Uterus (tissue), 4 donors: ENCODE measurements around the gene BHLHE40. TPM values are rescaled to one million over a fixed set of nuclear protein-coding genes. Genes with fewer than 3 reads are reported as not detected.
"Not testable (repeated sequence)": the region's sequence is repeated elsewhere in the genome, so short reads cannot be mapped to it uniquely, and the experiment has no call there.

Source experiments
- DNase-seq, 2 donors: peaks; one replicate each; pipeline ENCODE4 v3.0.0-alpha.2; 2019 to 2020
- H3K27ac ChIP-seq, 2 donors: fragments of 200-600 bp; sonication (generic); 1 replicate in 1 of 2; 2 replicates in 1 of 2; pipeline ENCODE4 v1.5.1; 2016 to 2018
- H3K27me3 ChIP-seq, 2 donors: fragments of 200-600 bp; sonication (generic); one replicate each; pipeline ENCODE4 v1.5.1; 2018 to 2019; ENCODE audit warnings: control low read depth in 1 of 2
- H3K36me3 ChIP-seq, 2 donors: fragments of 200-600 bp; sonication (generic); one replicate each; pipeline ENCODE4 v1.5.1; 2019; ENCODE audit warnings: control low read depth in 1 of 2
- H3K4me1 ChIP-seq, 2 donors: fragments of 200-600 bp; sonication (generic); one replicate each; pipeline ENCODE4 v1.5.1; 2018 to 2019; ENCODE audit warnings: control low read depth in 1 of 2
- H3K4me3 ChIP-seq, 2 donors: fragments of 200-600 bp; sonication (generic); 1 replicate in 1 of 2; 2 replicates in 1 of 2; pipeline ENCODE4 v1.5.1; 2018 to 2019; ENCODE audit warnings: mild to moderate bottlenecking in 1 of 2
- H3K9me3 ChIP-seq, 2 donors: fragments of 200-600 bp; sonication (generic); one replicate each; pipeline ENCODE4 v1.5.1; 2019; ENCODE audit warnings: control low read depth in 1 of 2
- CTCF ChIP-seq, 4 experiments: fragments of 200-600 bp in 2 of 4; fragments of 450-650 bp in 2 of 4; sonication (generic) in 2 of 4; IDR thresholded peaks; one replicate each; pipeline ENCODE4 v1.5.1; 2016 to 2019; ENCODE audit warnings: antibody characterized with exemption in 4 of 4, mild to moderate bottlenecking in 2 of 4, moderate library complexity in 1 of 4
- POLR2A ChIP-seq, 2 donors: fragments of 450-650 bp; IDR thresholded peaks; one replicate each; pipeline ENCODE4 v1.6.1; 2016; ENCODE audit warnings: antibody characterized with exemption in 2 of 2, mild to moderate bottlenecking in 1 of 2, moderate library complexity in 1 of 2
- intact Hi-C: fragments of 100-400 bp; cut with DNase I; formaldehyde crosslinking; loops from one replicate; pipeline ENCODE4 v1.15.1; 2023; ENCODE audit warnings: low total_unique reads
- total RNA-seq, 4 donors: library from RNA; depleted of rRNA in 3 of 4; stranded (reverse); fragments of >200 nt in 3 of 4; gene quantifications; one replicate each; pipeline versions ENCODE4 v1.1.0 to v1.2.4, GENCODE V29; 2014 to 2023
- donor health status: DM: yes; HTN: yes; CAD: no.

Gene BHLHE40
- total RNA-seq, 4 donors from 2014 or later, result 11.4 to 84.2 (median 28.1) TPM

- TF ChIP-seq POLR2A (IDR thresholded peaks at IDR 0.05), result no peak
- no peak for TF ChIP-seq CTCF (IDR thresholded peaks at IDR 0.05)
- Histone ChIP-seq H3K27me3 (no peaks in the 10 kb centered on the region), H3K27ac (no peak overlapping the region), H3K9me3 (no peaks in the 10 kb centered on the region), H3K36me3 (no peaks in the 10 kb centered on the region), H3K4me3 (no peak overlapping the region), H3K4me1 (no peaks in the 10 kb centered on the region)
- no peak for DNase-seq
- intact Hi-C loops, result no loop called here
These were observed 21.3 kb upstream of the BHLHE40 start for GRCh38 chr3:4957978-4958377.

- no peaks in the 10 kb centered on the region for H3K27me3 ChIP-seq
- no peak for DNase-seq
- intact Hi-C loops, result no loop called here
- H3K4me1 ChIP-seq, result no peaks in the 10 kb centered on the region
- TF ChIP-seq CTCF (IDR thresholded peaks at IDR 0.05) (no peak), POLR2A (IDR thresholded peaks at IDR 0.05) (no peak)
- no peak overlapping the region for H3K4me3 ChIP-seq
- no peaks in the 10 kb centered on the region for H3K36me3 ChIP-seq
- no peaks in the 10 kb centered on the region for H3K9me3 ChIP-seq
- no peak overlapping the region for H3K27ac ChIP-seq
These were observed 20.1 kb upstream of the BHLHE40 start for GRCh38 chr3:4959180-4959579.

- H3K36me3 ChIP-seq, DNase-seq, H3K27me3 ChIP-seq, H3K9me3 ChIP-seq, intact Hi-C loops, H3K4me1 ChIP-seq, H3K4me3 ChIP-seq, H3K27ac ChIP-seq: not testable (repeated sequence)
These were observed 17.4 kb upstream of the BHLHE40 start for GRCh38 chr3:4961865-4962264.

GRCh38 chr3:4963669-4964570 lies 15.3 kb upstream of the BHLHE40 start:
- intact Hi-C loops, result no loop called here
- Histone ChIP-seq H3K9me3 (no peaks in the 10 kb centered on the region), H3K4me3 (no peak overlapping the region), H3K27me3 (no peaks in the 10 kb centered on the region), H3K36me3 (no peaks in the 10 kb centered on the region), H3K27ac (no peak overlapping the region), H3K4me1 (no peaks in the 10 kb centered on the region)
- no peak for DNase-seq
- TF ChIP-seq CTCF (IDR thresholded peaks at IDR 0.05), result no peak
- TF ChIP-seq POLR2A (IDR thresholded peaks at IDR 0.05), result no peak

GRCh38 chr3:4966006-4966405 lies 13.2 kb upstream of the BHLHE40 start:
- H3K27ac ChIP-seq, intact Hi-C loops, DNase-seq, H3K4me3 ChIP-seq, H3K27me3 ChIP-seq, H3K9me3 ChIP-seq, H3K4me1 ChIP-seq, H3K36me3 ChIP-seq: not testable (repeated sequence)

- H3K4me1 ChIP-seq, H3K27ac ChIP-seq, H3K9me3 ChIP-seq, intact Hi-C loops, H3K36me3 ChIP-seq, H3K4me3 ChIP-seq, DNase-seq, H3K27me3 ChIP-seq: not testable (repeated sequence)
These were observed 11.6 kb upstream of the BHLHE40 start for GRCh38 chr3:4967683-4968082.

- H3K9me3 ChIP-seq, result not testable (repeated sequence)
These were observed 7.8 kb upstream of the BHLHE40 start for GRCh38 chr3:4971437-4971836.

More at GRCh38 chr3:4971437-4971836, 7.8 kb upstream of the BHLHE40 start:
- H3K4me1 ChIP-seq, H3K27me3 ChIP-seq, H3K36me3 ChIP-seq, DNase-seq, H3K4me3 ChIP-seq, intact Hi-C loops, H3K27ac ChIP-seq: not testable (repeated sequence)
